Activated B cell treated with CpG ODN at 0.5 μM for 24 hours (primary cell): Measurements from ENCODE around the gene NHSL1. TPM values are rescaled to one million over a fixed set of nuclear protein-coding genes. Genes with fewer than 3 reads are reported as not detected.

Source experiments
- ATAC-seq: fragments of 200-7000 bp; cut with Tn5 transposase; one replicate; pipeline ENCODE4 v1.10.0; 2021; ENCODE audit warnings: low read depth, mild to moderate bottlenecking, moderate library complexity
- CTCF ChIA-PET: fragments of 350-600 bp; sonication (Branson Sonifier 250); formaldehyde crosslinking; loops from one replicate; lab custom pipeline; 2021; ENCODE audit warnings: antibody characterized with exemption; lab: Charles Lee
- POLR2A ChIA-PET: fragments of 350-600 bp; sonication (Branson Sonifier 250); formaldehyde crosslinking; loops from one replicate; lab custom pipeline; 2021; ENCODE audit warnings: antibody characterized with exemption; lab: Charles Lee
- DNase-seq: peaks from one replicate; pipeline ENCODE4 v3.0.0; 2022
- H3K27ac Mint-ChIP-seq: one replicate; pipeline ENCODE4 v1.8.0; 2020; ENCODE audit warnings: mixed read lengths
- H3K27me3 Mint-ChIP-seq: one replicate; pipeline ENCODE4 v1.8.0; 2021; ENCODE audit warnings: mixed read lengths
- H3K36me3 Mint-ChIP-seq: one replicate; pipeline ENCODE4 v1.8.0; 2021; ENCODE audit warnings: low read depth, mixed read lengths
- H3K4me1 Mint-ChIP-seq: one replicate; pipeline ENCODE4 v1.8.0; 2021; ENCODE audit warnings: mixed read lengths
- H3K4me3 Mint-ChIP-seq: one replicate; pipeline ENCODE4 v1.8.0; 2020; ENCODE audit warnings: mild to moderate bottlenecking, mixed read lengths
- H3K9me3 Mint-ChIP-seq: one replicate; pipeline ENCODE4 v1.8.0; 2020; ENCODE audit warnings: mixed read lengths
- CTCF ChIP-seq: fragments of 200-600 bp; IDR thresholded peaks from one replicate; pipeline ENCODE4 v1.8.0; 2022; ENCODE audit warnings: antibody characterized with exemption, mild to moderate bottlenecking
- intact Hi-C: fragments of 100-400 bp; cut with micrococcal nuclease; formaldehyde crosslinking; loops from one replicate; pipeline ENCODE4 v1.15.1; 2024
- total RNA-seq: library from RNA; stranded (reverse); gene quantifications from 2 replicates; pipeline ENCODE4 v1.2.3, GENCODE V29; 2022

Gene NHSL1
- total RNA-seq, 1 donor from 2014 or later = 1.4 TPM

- peak overlapping the region; percentile 46 for H3K27ac Mint-ChIP-seq
- no peak for TF ChIP-seq CTCF
These were observed 88.1 kb downstream of the NHSL1 start for GRCh38 chr6:138410972-138411880.

GRCh38 chr6:138410048-138410735, 89.1 kb downstream of the NHSL1 start:
- no peak overlapping the region for H3K4me3 Mint-ChIP-seq
- no peaks in the 10 kb centered on the region for H3K9me3 Mint-ChIP-seq
- H3K36me3 Mint-ChIP-seq = peaks cover 82% of the 10 kb centered on the region

More at GRCh38 chr6:138410972-138411880, 88.1 kb downstream of the NHSL1 start:
- H3K27me3 Mint-ChIP-seq = no peaks in the 10 kb centered on the region
- peaks cover 86% of the 10 kb centered on the region for H3K36me3 Mint-ChIP-seq
- DNase-seq (no peak), ATAC-seq (no peak)
- CTCF ChIA-PET = no interaction called here
- H3K4me3 Mint-ChIP-seq = no peak overlapping the region
- intact Hi-C loops = no loop called here
- POLR2A ChIA-PET = no interaction called here
- H3K4me1 Mint-ChIP-seq = peaks cover 4% of the 10 kb centered on the region
- H3K9me3 Mint-ChIP-seq = no peaks in the 10 kb centered on the region

GRCh38 chr6:138406443-138406842, 92.9 kb downstream of the NHSL1 start:
- intact Hi-C loops = loop anchor here (10.0 kb wide), 4 partner anchors 288 to 1582 kb away; partner anchors contain the start of genes PEX7 and REPS1

More at GRCh38 chr6:138410048-138410735, 89.1 kb downstream of the NHSL1 start:
- DNase-seq (no peak), ATAC-seq (no peak)
- Mint-ChIP-seq H3K4me1 (peaks cover 9% of the 10 kb centered on the region), H3K27me3 (no peaks in the 10 kb centered on the region), H3K27ac (no peak overlapping the region)
- POLR2A ChIA-PET = interaction anchor here (0.6 kb wide), 1 partner anchor 965 kb away, joined by 3 read pairs; no protein-coding TSS in a partner anchor
- no peak for TF ChIP-seq CTCF
- intact Hi-C loops = no loop called here
- CTCF ChIA-PET = no interaction called here

GRCh38 chr6:138405816-138406413, 93.4 kb downstream of the NHSL1 start:
- no peak for ATAC-seq
- TF ChIP-seq CTCF = no peak
- Mint-ChIP-seq H3K27ac (no peak overlapping the region), H3K4me1 (peaks cover 17% of the 10 kb centered on the region), H3K4me3 (peak overlapping the region; percentile 3), H3K9me3 (no peaks in the 10 kb centered on the region), H3K36me3 (peaks cover 46% of the 10 kb centered on the region), H3K27me3 (no peaks in the 10 kb centered on the region)
- no peak for DNase-seq
- CTCF ChIA-PET = interaction anchor here (1.2 to 1.6 kb wide), 3 partner anchors 33 to 291 kb away, joined by 4 to 5 read pairs (median 5); no protein-coding TSS in a partner anchor
- intact Hi-C loops = loop anchor here (2.0 to 10.0 kb wide), 6 partner anchors 119 to 1581 kb away; partner anchors contain the start of genes CITED2, PEX7 and REPS1
- POLR2A ChIA-PET = interaction anchor here (0.6 to 3.1 kb wide), 3 partner anchors 12 to 969 kb away, joined by 4 to 17 read pairs (median 10); partner anchors contain the start of gene CITED2

More at GRCh38 chr6:138406443-138406842, 92.9 kb downstream of the NHSL1 start:
- Mint-ChIP-seq H3K36me3 (peaks cover 51% of the 10 kb centered on the region), H3K9me3 (no peaks in the 10 kb centered on the region), H3K4me3 (no peak overlapping the region), H3K27ac (no peak overlapping the region), H3K27me3 (no peaks in the 10 kb centered on the region), H3K4me1 (peaks cover 19% of the 10 kb centered on the region)
- no peak for TF ChIP-seq CTCF
- ATAC-seq (no peak), DNase-seq (no peak)
- ChIA-PET POLR2A (no interaction called here), CTCF (interaction anchor here (0.9 to 1.6 kb wide), 2 partner anchors 290 to 292 kb away, joined by 3 to 5 read pairs; no protein-coding TSS in a partner anchor)
